ENCODE data around the gene GLT1D1. TPM values are rescaled to one million over a fixed set of nuclear protein-coding genes. Genes with fewer than 3 reads are reported as not detected.
"Not testable (repeated sequence)": the region's sequence is repeated elsewhere in the genome, so short reads cannot be mapped to it uniquely, and the experiment has no call there.

GLT1D1 gene
- total RNA-seq, 1 donor from 2014 or later, result 3.2 TPM

DNA sequence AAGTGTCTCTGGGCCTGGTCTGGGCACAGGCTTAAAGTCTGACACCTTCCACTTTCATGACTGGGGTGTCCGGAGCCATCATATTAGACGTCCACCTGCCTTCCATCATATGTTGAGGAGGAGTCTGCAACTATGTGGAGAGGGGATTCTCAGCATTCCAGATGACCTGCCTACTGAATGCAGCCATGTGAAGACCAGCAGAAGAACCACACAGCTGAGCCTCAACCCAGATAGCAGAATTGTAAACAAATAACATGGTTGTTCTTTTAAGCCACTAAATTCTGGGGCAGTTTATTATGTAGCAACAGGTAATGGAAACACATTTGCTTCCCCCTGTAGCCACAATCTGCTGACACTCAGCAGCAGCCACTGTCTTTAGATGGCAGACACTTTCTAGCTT lies 25.6 kb upstream of the GLT1D1 start:
- Mint-ChIP-seq H3K27ac (no peak overlapping the region), H3K27me3 (ENCODE audit: low read depth) (no peaks in the 10 kb centered on the region)
- intact Hi-C loops (cut with micrococcal nuclease), result no loop called here

DNA sequence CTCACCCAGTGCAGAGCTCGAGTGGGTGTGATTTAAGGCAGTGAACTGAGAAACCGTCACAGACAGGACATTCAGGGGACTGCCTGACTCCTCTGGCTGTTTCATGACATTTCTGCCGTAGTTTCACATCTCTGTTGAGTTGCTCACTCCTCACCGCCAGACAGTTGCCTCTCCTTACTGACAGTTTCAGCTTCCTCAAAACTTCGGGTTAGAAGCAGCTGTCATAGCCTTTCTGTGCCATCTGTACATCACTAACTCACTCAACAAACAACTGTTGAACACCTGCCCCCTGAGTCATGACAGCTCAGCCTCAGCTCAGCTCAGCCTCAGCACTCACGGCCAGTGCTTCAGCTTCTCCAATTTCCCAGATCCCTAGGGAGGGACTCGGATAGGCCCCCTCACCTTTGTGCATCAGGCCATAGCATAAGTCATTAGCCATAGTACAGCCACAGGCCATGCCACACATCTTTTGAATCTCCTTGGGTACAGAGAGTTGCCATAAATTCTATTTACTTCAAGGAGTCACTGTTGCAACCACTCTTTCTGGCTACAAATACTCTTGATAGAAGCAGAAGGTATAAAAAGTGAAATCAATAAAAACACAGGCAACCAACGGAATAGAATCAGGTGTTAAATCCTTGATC lies 23.3 kb upstream of the GLT1D1 start:
- Mint-ChIP-seq H3K4me3 (ENCODE audit: low read depth) (peak overlapping the region; percentile 19), H3K4me1 (ENCODE audit: low read depth) (peaks cover 22% of the 10 kb centered on the region), H3K36me3 (ENCODE audit: low read depth) (peaks cover 4% of the 10 kb centered on the region), H3K27me3 (ENCODE audit: low read depth) (no peaks in the 10 kb centered on the region), H3K27ac (peak overlapping the region; percentile 90), H3K9me3 (peaks cover 5% of the 10 kb centered on the region)
- peak; percentile 31 for DNase-seq (ENCODE audit: low spot score)
- intact Hi-C loops (cut with micrococcal nuclease), result loop anchor here (1.0 to 2.0 kb wide), 2 partner anchors 19 to 85 kb away; no protein-coding TSS in a partner anchor

More for the DNA sequence above, 25.6 kb upstream of the GLT1D1 start:
- DNase-seq (ENCODE audit: low spot score), result no peak
- H3K36me3 Mint-ChIP-seq (ENCODE audit: low read depth), result peaks cover 4% of the 10 kb centered on the region
- H3K9me3 Mint-ChIP-seq, result peaks cover 5% of the 10 kb centered on the region
- peaks cover 27% of the 10 kb centered on the region for H3K4me1 Mint-ChIP-seq (ENCODE audit: low read depth)
- no peak overlapping the region for H3K4me3 Mint-ChIP-seq (ENCODE audit: low read depth)

DNA sequence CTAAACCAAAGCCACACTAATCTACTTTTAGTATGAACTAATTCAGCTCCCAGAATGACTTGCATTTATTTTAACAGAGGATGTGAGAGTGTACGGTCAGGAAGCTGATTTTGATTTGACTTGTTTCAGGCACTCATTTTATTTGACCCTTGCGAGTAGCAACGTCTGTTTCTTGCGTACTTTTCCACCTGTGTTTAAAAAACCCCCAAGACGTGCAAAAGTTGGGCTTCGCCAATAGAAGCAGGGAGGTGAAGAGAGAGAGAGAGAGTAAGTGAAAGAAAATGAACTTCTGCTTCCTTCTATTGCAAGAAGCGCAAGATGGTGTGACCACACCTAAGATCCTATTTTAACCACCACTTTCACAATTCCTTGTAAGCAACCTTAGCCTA lies 22.8 kb upstream of the GLT1D1 start:
- Mint-ChIP-seq H3K4me3 (ENCODE audit: low read depth) (peak overlapping the region; percentile 70), H3K36me3 (ENCODE audit: low read depth) (peaks cover 4% of the 10 kb centered on the region), H3K27ac (peak overlapping the region; percentile 90), H3K9me3 (peaks cover 5% of the 10 kb centered on the region), H3K27me3 (ENCODE audit: low read depth) (no peaks in the 10 kb centered on the region), H3K4me1 (ENCODE audit: low read depth) (peaks cover 20% of the 10 kb centered on the region)
- no peak for DNase-seq (ENCODE audit: low spot score)
- intact Hi-C loops (cut with micrococcal nuclease), result loop anchor here (1.0 to 2.0 kb wide), 2 partner anchors 20 to 85 kb away; no protein-coding TSS in a partner anchor

- no peak overlapping the region for H3K27ac Mint-ChIP-seq
- H3K4me1 Mint-ChIP-seq (ENCODE audit: low read depth), result peaks cover 20% of the 10 kb centered on the region
- H3K9me3 Mint-ChIP-seq, result no peaks in the 10 kb centered on the region
- H3K36me3 Mint-ChIP-seq (ENCODE audit: low read depth), result peaks cover 4% of the 10 kb centered on the region
- DNase-seq (ENCODE audit: low spot score), result no peak
- intact Hi-C loops (cut with micrococcal nuclease), result no loop called here
- no peaks in the 10 kb centered on the region for H3K27me3 Mint-ChIP-seq (ENCODE audit: low read depth)
- H3K4me3 Mint-ChIP-seq (ENCODE audit: low read depth), result no peak overlapping the region
Measured at GRCh38 chr12:128833418-128833817, 19.9 kb upstream of the GLT1D1 start.

- DNase-seq (ENCODE audit: low spot score); H3K27me3 Mint-ChIP-seq (ENCODE audit: low read depth); H3K4me3 Mint-ChIP-seq (ENCODE audit: low read depth); H3K27ac Mint-ChIP-seq; H3K36me3 Mint-ChIP-seq (ENCODE audit: low read depth); intact Hi-C loops (cut with micrococcal nuclease); H3K9me3 Mint-ChIP-seq: not testable (repeated sequence)
- H3K4me1 Mint-ChIP-seq (ENCODE audit: low read depth), result peaks cover 15% of the 10 kb centered on the region
Measured at GRCh38 chr12:128839885-128840284, 13.4 kb upstream of the GLT1D1 start.

DNA sequence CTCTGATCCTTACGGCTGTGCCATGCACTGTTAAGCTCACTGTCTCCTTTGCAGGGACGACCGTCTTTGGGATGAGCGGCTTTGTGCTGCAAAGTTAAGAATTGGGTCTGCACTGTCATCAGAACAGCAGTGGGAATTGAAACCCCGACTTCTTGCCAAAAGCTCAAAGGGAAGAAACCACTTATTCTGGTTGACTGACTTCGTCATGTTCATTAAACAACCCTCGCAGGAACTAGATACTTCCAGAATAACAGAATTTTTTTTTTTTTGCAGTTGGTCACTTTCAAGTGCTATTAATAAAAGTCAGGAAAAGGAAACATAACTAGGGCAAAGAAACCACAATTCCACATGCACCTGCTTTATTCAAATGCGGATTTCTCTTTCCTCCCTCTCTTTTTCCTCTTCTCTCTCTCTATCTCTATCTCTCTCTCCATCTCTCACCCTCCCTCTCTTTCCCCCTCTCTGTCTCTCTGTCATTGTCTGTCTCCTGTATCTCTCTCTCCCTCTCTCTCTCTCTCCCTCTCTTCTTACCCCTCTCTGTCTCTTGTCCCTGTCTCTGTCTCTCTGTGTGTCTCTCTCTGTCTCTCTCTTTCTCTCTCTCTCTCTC lies 12.3 kb upstream of the GLT1D1 start:
- no peak overlapping the region for H3K27ac Mint-ChIP-seq
- intact Hi-C loops (cut with micrococcal nuclease), result no loop called here
- H3K36me3 Mint-ChIP-seq (ENCODE audit: low read depth), result no peaks in the 10 kb centered on the region
- no peaks in the 10 kb centered on the region for H3K9me3 Mint-ChIP-seq
- H3K4me1 Mint-ChIP-seq (ENCODE audit: low read depth), result peaks cover 15% of the 10 kb centered on the region
- peaks cover 8% of the 10 kb centered on the region for H3K27me3 Mint-ChIP-seq (ENCODE audit: low read depth)
- H3K4me3 Mint-ChIP-seq (ENCODE audit: low read depth), result no peak overlapping the region
- DNase-seq (ENCODE audit: low spot score), result no peak

GRCh38 chr12:128842579-128842978 lies 10.7 kb upstream of the GLT1D1 start:
- intact Hi-C loops (cut with micrococcal nuclease), result no loop called here
- H3K27ac Mint-ChIP-seq, result no peak overlapping the region
- DNase-seq (ENCODE audit: low spot score), result no peak
- H3K4me1 Mint-ChIP-seq (ENCODE audit: low read depth), result peaks cover 15% of the 10 kb centered on the region
- no peaks in the 10 kb centered on the region for H3K36me3 Mint-ChIP-seq (ENCODE audit: low read depth)
- H3K27me3 Mint-ChIP-seq (ENCODE audit: low read depth), result peaks cover 8% of the 10 kb centered on the region
- H3K4me3 Mint-ChIP-seq (ENCODE audit: low read depth), result no peak overlapping the region
- no peaks in the 10 kb centered on the region for H3K9me3 Mint-ChIP-seq

DNA sequence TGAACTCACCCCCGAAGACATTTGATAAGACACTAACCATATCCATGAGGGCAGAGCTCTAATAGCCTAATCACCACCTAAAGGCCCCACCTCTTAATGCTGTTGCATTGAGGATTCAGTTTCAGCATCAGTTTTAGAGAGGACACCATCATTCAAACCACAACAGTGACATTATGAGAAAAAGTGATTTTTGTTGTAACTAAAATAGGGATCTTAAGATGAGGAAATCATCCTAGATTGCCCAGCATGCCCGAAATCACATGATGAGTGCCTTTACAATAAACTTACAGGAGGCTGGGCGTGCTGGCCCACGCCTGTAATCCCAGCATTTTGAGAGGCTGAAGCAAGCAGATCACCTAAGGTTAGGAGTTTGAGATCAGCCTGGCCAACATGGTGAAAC lies 9.7 kb upstream of the GLT1D1 start:
- no peaks in the 10 kb centered on the region for H3K9me3 Mint-ChIP-seq
- H3K36me3 Mint-ChIP-seq (ENCODE audit: low read depth), result no peaks in the 10 kb centered on the region
- intact Hi-C loops (cut with micrococcal nuclease), result no loop called here
- H3K27me3 Mint-ChIP-seq (ENCODE audit: low read depth), result peaks cover 8% of the 10 kb centered on the region
- no peak overlapping the region for H3K27ac Mint-ChIP-seq
- no peak for DNase-seq (ENCODE audit: low spot score)
- peaks cover 15% of the 10 kb centered on the region for H3K4me1 Mint-ChIP-seq (ENCODE audit: low read depth)
- H3K4me3 Mint-ChIP-seq (ENCODE audit: low read depth), result no peak overlapping the region

GRCh38 chr12:128844031-128844635 lies 9.1 kb upstream of the GLT1D1 start:
- peaks cover 6% of the 10 kb centered on the region for H3K27me3 Mint-ChIP-seq (ENCODE audit: low read depth)
- H3K36me3 Mint-ChIP-seq (ENCODE audit: low read depth), result no peaks in the 10 kb centered on the region
- no peak for DNase-seq (ENCODE audit: low spot score)
- peak overlapping the region; percentile 7 for H3K27ac Mint-ChIP-seq
- H3K4me1 Mint-ChIP-seq (ENCODE audit: low read depth), result peaks cover 15% of the 10 kb centered on the region
- no peaks in the 10 kb centered on the region for H3K9me3 Mint-ChIP-seq
- intact Hi-C loops (cut with micrococcal nuclease), result no loop called here
- no peak overlapping the region for H3K4me3 Mint-ChIP-seq (ENCODE audit: low read depth)

DNA sequence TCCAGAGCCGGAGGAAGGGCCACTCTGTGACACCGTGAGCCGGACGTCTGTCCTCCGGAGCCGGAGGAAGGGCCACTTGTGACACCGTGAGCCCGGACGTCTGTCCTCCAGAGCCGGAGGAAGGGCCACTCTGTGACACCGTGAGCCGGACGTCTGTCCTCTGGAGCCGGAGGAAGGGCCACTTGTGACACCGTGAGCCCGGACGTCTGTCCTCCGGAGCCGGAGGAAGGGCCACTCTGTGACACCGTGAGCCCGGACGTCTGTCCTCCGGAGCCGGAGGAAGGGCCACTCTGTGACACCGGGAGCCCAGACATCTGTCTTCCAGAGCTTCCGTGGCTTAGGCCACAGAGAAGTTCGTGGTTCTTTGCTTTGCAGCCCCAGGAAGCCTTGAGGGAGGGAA lies 6.6 kb upstream of the GLT1D1 start:
- DNase-seq (ENCODE audit: low spot score); H3K4me3 Mint-ChIP-seq (ENCODE audit: low read depth); H3K36me3 Mint-ChIP-seq (ENCODE audit: low read depth); H3K9me3 Mint-ChIP-seq; H3K4me1 Mint-ChIP-seq (ENCODE audit: low read depth); H3K27ac Mint-ChIP-seq; intact Hi-C loops (cut with micrococcal nuclease): not testable (repeated sequence)
- H3K27me3 Mint-ChIP-seq (ENCODE audit: low read depth), result peaks cover 13% of the 10 kb centered on the region

GRCh38 chr12:128848371-128848770 lies 4.9 kb upstream of the GLT1D1 start:
- DNase-seq (ENCODE audit: low spot score), result no peak
- no peak overlapping the region for H3K27ac Mint-ChIP-seq
- H3K9me3 Mint-ChIP-seq, result no peaks in the 10 kb centered on the region
- H3K36me3 Mint-ChIP-seq (ENCODE audit: low read depth), result no peaks in the 10 kb centered on the region
- peaks cover 1% of the 10 kb centered on the region for H3K4me1 Mint-ChIP-seq (ENCODE audit: low read depth)
- intact Hi-C loops (cut with micrococcal nuclease), result no loop called here
- H3K4me3 Mint-ChIP-seq (ENCODE audit: low read depth), result no peak overlapping the region
- H3K27me3 Mint-ChIP-seq (ENCODE audit: low read depth), result peaks cover 21% of the 10 kb centered on the region

- DNase-seq (ENCODE audit: low spot score); H3K9me3 Mint-ChIP-seq; H3K4me3 Mint-ChIP-seq (ENCODE audit: low read depth); intact Hi-C loops (cut with micrococcal nuclease); H3K36me3 Mint-ChIP-seq (ENCODE audit: low read depth); H3K4me1 Mint-ChIP-seq (ENCODE audit: low read depth); H3K27ac Mint-ChIP-seq: not testable (repeated sequence)
- peaks cover 29% of the 10 kb centered on the region for H3K27me3 Mint-ChIP-seq (ENCODE audit: low read depth)
Measured at GRCh38 chr12:128849806-128850205, 3.5 kb upstream of the GLT1D1 start.

DNA sequence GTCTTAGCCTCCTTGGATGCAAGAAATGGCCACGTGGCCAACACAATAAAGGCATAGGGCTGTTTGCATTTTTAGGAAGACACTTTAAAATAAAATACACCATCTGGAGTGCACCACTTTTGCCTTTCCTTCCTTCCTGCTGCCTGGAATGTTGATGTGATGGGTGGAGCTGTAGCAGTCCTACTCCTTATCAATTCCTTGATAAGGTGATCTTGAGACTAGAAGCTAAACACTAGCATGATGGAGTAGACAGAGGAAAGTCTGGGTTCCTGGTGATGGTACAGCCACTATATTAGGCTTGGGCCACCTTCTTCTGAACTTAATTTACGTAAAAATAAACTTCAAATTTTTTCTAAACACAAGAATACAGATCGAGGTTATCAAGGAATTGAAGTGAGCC lies 2.9 kb upstream of the GLT1D1 start:
- H3K36me3 Mint-ChIP-seq (ENCODE audit: low read depth), result no peaks in the 10 kb centered on the region
- intact Hi-C loops (cut with micrococcal nuclease), result no loop called here
- no peak overlapping the region for H3K27ac Mint-ChIP-seq
- peaks cover 30% of the 10 kb centered on the region for H3K27me3 Mint-ChIP-seq (ENCODE audit: low read depth)
- H3K4me1 Mint-ChIP-seq (ENCODE audit: low read depth), result no peaks in the 10 kb centered on the region
- DNase-seq (ENCODE audit: low spot score), result no peak
- H3K9me3 Mint-ChIP-seq, result no peaks in the 10 kb centered on the region
- no peak overlapping the region for H3K4me3 Mint-ChIP-seq (ENCODE audit: low read depth)
